Parathyroid adenoma (tissue), 2 donors: Measurements from ENCODE around the gene GLG1.
"Not testable (repeated sequence)": the region's sequence is repeated elsewhere in the genome, so short reads cannot be mapped to it uniquely, and the experiment has no call there.

Source experiments
- H2AFZ ChIP-seq: fragments of 300-600 bp; sonication (generic); one replicate; pipeline ENCODE4 v1.7.0; 2017; ENCODE audit warnings: antibody characterized with exemption, mild to moderate bottlenecking
- H3K27ac ChIP-seq: fragments of 300-600 bp; sonication (generic); one replicate; pipeline ENCODE4 v1.7.0; 2017
- H3K27me3 ChIP-seq: fragments of 300-600 bp; sonication (generic); one replicate; pipeline ENCODE4 v1.7.0; 2017; ENCODE audit warnings: low read length; ENCODE audit not compliant: control insufficient read depth, insufficient read depth
- H3K36me3 ChIP-seq: fragments of 300-600 bp; sonication (generic); one replicate; pipeline ENCODE4 v1.7.0; 2017; ENCODE audit warnings: low read length; ENCODE audit not compliant: control insufficient read depth, insufficient read depth
- H3K4me1 ChIP-seq: fragments of 300-600 bp; sonication (generic); one replicate; pipeline ENCODE4 v1.7.0; 2017; ENCODE audit warnings: control low read depth
- H3K4me2 ChIP-seq: fragments of 300-600 bp; sonication (generic); one replicate; pipeline ENCODE4 v1.7.0; 2017; ENCODE audit warnings: low read length
- H3K4me3 ChIP-seq: fragments of 300-600 bp; sonication (generic); one replicate; pipeline ENCODE4 v1.7.0; 2017; ENCODE audit warnings: low read depth, low read length
- H3K79me2 ChIP-seq: fragments of 300-600 bp; sonication (generic); one replicate; pipeline ENCODE4 v1.7.0; 2017; ENCODE audit warnings: control low read depth
- H3K9ac ChIP-seq: fragments of 300-600 bp; sonication (generic); one replicate; pipeline ENCODE4 v1.7.0; 2017; ENCODE audit warnings: mild to moderate bottlenecking
- H3K9me3 ChIP-seq: fragments of 300-600 bp; sonication (generic); one replicate; pipeline ENCODE4 v1.7.0; 2017; ENCODE audit warnings: low read length; ENCODE audit not compliant: control insufficient read depth
- TF ChIP-seq, protein P1 (sequence below): fragments of 300-600 bp; sonication (generic); IDR thresholded peaks from one replicate; pipeline ENCODE4 v1.7.0; 2017; ENCODE audit warnings: antibody characterized with exemption, mild to moderate bottlenecking
- donor health status: primary hyperparathyroidism.

The GLG1 gene

DNA sequence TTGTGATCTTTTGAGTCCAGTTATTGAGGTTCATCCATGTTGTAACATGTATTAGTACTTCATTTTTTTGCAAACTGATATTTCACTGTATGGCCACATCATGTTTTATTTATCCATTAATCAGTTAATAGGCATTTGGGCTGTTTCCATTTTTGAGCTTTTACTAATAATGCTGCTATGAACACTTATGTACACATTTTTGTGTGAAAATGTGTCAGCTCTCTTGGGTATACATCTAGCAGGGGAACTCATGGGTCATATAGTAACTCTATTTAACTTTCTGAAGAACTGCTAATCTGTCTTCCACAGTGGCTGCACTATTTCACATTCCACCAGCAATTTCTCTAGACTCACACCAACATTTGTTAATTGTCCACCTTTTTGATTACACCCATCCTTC lies 82.0 kb downstream of the GLG1 start:
- TF ChIP-seq, protein P1, sequence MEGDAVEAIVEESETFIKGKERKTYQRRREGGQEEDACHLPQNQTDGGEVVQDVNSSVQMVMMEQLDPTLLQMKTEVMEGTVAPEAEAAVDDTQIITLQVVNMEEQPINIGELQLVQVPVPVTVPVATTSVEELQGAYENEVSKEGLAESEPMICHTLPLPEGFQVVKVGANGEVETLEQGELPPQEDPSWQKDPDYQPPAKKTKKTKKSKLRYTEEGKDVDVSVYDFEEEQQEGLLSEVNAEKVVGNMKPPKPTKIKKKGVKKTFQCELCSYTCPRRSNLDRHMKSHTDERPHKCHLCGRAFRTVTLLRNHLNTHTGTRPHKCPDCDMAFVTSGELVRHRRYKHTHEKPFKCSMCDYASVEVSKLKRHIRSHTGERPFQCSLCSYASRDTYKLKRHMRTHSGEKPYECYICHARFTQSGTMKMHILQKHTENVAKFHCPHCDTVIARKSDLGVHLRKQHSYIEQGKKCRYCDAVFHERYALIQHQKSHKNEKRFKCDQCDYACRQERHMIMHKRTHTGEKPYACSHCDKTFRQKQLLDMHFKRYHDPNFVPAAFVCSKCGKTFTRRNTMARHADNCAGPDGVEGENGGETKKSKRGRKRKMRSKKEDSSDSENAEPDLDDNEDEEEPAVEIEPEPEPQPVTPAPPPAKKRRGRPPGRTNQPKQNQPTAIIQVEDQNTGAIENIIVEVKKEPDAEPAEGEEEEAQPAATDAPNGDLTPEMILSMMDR, result no peak
- no peaks in the 10 kb centered on the region for H3K27me3 ChIP-seq
- no peak overlapping the region for H3K9ac ChIP-seq
- H3K27ac ChIP-seq, result no peak overlapping the region
- no peaks in the 10 kb centered on the region for H3K36me3 ChIP-seq
- H3K4me3 ChIP-seq, result no peak overlapping the region
- no peak overlapping the region for H3K4me2 ChIP-seq
- H3K9me3 ChIP-seq, result no peaks in the 10 kb centered on the region
- peaks cover 7% of the 10 kb centered on the region for H3K79me2 ChIP-seq
- H2AFZ ChIP-seq, result no peak overlapping the region
- H3K4me1 ChIP-seq, result no peaks in the 10 kb centered on the region

DNA sequence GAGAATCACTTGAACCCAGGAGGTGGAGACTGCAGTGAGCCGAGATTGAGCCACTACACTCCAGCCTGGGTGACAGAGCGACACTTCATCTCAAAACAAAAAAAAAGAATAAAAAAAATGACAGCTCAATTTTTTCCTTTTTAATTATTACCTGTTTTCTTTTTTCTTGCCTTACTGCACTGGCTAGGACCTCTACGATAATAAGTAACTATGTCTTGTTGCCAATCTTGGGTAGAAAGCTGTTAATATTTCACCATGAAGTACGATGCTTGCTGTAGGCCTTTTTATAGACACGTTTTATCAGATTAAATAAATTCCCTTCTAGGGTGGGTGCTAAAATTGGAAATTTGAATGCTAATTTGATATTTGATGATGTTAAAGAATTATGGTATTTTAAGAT lies 82.8 kb downstream of the GLG1 start:
- H3K4me3 ChIP-seq, result no peak overlapping the region

DNA sequence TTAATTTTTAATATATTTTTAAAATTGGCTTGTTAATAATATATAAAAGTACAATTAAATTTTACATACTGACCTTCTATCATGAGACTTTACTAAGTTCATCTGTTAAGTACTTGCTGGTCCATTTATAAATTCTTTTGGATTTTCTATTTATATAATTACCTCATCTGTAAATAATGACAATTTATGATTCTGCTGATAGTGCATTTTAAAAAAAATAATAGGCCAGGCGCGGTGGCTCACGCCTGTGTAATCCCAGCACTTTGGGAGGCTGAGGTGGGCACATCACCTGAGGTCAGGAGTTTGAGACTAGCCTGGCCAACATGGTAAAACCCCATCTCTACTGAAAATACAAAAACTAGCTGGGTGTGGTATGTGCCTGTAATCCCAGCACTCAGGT lies 83.2 kb downstream of the GLG1 start:
- peaks cover 10% of the 10 kb centered on the region for H3K79me2 ChIP-seq
- not testable (repeated sequence) for H3K4me3 ChIP-seq

More for the DNA sequence above, 82.8 kb downstream of the GLG1 start:
- H2AFZ ChIP-seq, result no peak overlapping the region
- H3K36me3 ChIP-seq, result no peaks in the 10 kb centered on the region
- no peak overlapping the region for H3K9ac ChIP-seq
- H3K4me1 ChIP-seq, result no peaks in the 10 kb centered on the region
- H3K27ac ChIP-seq, result no peak overlapping the region
- H3K9me3 ChIP-seq, result no peaks in the 10 kb centered on the region
- peaks cover 7% of the 10 kb centered on the region for H3K79me2 ChIP-seq
- no peak overlapping the region for H3K4me2 ChIP-seq
- H3K27me3 ChIP-seq, result no peaks in the 10 kb centered on the region
- TF ChIP-seq, protein P1, result no peak

DNA sequence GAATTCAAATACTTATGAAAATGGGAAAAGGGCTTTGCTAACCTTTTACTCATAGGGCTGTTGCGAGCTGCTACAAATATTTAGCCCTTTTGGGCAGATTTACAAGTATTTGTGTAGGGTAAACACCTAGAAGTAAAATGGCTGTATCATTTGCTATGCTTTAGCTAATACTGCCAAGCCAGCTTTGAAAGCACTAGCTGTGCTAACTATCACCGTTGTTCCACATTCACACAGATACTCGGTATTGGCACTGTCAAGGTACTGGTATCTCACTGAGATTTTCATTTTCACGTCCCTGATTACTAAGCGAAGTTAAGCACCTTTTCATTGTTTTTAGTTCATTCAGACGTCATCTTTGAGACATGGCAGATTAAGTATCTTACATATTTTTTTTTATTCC lies 84.8 kb downstream of the GLG1 start:
- peaks cover 24% of the 10 kb centered on the region for H3K79me2 ChIP-seq
- no peak overlapping the region for H3K4me3 ChIP-seq
- H3K27ac ChIP-seq, result no peak overlapping the region
- H3K27me3 ChIP-seq, result no peaks in the 10 kb centered on the region
- H3K36me3 ChIP-seq, result no peaks in the 10 kb centered on the region
- TF ChIP-seq, protein P1, result no peak
- H3K4me1 ChIP-seq, result no peaks in the 10 kb centered on the region
- H3K4me2 ChIP-seq, result no peak overlapping the region
- H3K9me3 ChIP-seq, result no peaks in the 10 kb centered on the region
- H2AFZ ChIP-seq, result no peak overlapping the region
- no peak overlapping the region for H3K9ac ChIP-seq

More for the DNA sequence above, 83.2 kb downstream of the GLG1 start:
- not testable (repeated sequence) for H3K4me1 ChIP-seq, H3K27ac ChIP-seq, H3K36me3 ChIP-seq, H3K9ac ChIP-seq, H2AFZ ChIP-seq, H3K9me3 ChIP-seq, H3K27me3 ChIP-seq, H3K4me2 ChIP-seq

DNA sequence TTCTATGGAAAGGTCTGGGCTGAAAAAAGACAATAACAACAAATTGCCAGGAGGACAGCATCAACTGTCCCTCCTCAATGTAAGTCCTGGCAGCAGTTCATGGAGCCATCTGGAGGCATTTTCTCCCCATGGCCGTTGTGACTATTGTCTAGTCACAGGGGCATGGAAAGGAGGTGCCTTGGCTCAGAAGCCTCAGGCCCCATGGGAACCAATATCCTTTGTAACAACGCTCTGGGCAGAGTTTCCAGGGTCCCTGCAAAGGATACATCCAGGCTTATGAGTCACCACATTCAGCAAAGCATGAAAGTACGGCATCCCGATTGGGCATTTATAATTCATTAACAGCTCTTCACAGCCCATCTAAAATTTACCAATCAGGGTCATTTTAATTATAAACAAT lies 85.2 kb downstream of the GLG1 start:
- H3K4me1 ChIP-seq, result no peaks in the 10 kb centered on the region
- no peak overlapping the region for H3K9ac ChIP-seq
- no peaks in the 10 kb centered on the region for H3K9me3 ChIP-seq
- no peaks in the 10 kb centered on the region for H3K36me3 ChIP-seq
- no peaks in the 10 kb centered on the region for H3K27me3 ChIP-seq
- no peak overlapping the region for H3K4me3 ChIP-seq
- peaks cover 26% of the 10 kb centered on the region for H3K79me2 ChIP-seq
- no peak overlapping the region for H3K27ac ChIP-seq
- TF ChIP-seq, protein P1, result no peak
- no peak overlapping the region for H3K4me2 ChIP-seq
- H2AFZ ChIP-seq, result no peak overlapping the region

DNA sequence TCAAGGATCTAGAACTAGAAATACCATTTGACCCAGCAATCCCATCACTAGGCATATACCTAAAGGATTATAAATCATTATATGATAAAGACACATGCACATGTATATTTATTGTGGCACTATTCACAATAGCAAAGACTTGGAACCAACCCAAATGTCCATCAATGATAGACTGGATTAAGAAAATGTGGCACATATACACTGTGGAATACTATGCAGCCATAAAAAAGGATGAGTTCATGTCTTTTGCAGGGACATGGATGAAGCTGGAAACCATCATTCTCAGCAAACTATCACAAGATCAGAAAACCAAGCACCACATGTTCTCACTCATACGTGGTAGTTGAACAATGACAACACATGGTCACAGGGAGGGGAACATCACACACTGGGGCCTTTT lies 88.0 kb downstream of the GLG1 start:
- peaks cover 26% of the 10 kb centered on the region for H3K79me2 ChIP-seq
- H3K27ac ChIP-seq, H2AFZ ChIP-seq, H3K9ac ChIP-seq, H3K4me2 ChIP-seq, H3K36me3 ChIP-seq, H3K4me1 ChIP-seq, H3K4me3 ChIP-seq, H3K9me3 ChIP-seq, H3K27me3 ChIP-seq: not testable (repeated sequence)
